CD4-positive, alpha-beta T cell treated with Interleukin-15 for 1 hour (primary cell): ENCODE data around the gene MAML3.

ENCODE experiments used
- DNase-seq: peaks from one replicate; pipeline ENCODE4 v3.0.0-alpha.2; 2020

MAML3 gene

GRCh38 chr4:139854668-139855403 lies 299.1 kb downstream of the MAML3 start:
- no peak for DNase-seq

DNA sequence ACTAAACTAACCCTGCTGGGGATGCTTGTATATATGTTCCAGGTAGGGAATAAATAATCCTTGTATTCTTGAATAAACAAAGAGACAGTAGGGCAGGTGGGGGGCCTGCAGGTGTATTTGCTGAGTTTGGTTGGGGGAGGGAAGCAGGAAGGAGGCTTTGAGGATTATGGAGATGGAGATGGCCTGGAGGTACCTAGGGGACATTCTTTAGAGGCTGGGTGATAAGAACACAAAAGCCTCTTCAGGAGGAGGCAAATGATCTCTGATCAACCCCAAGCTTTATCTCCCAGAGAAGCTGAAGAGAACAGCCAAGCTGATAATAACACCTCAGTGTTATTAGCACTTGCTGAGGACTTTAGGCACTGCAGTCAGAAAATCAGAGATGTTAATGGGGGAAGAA lies 300.7 kb downstream of the MAML3 start:
- DNase-seq, result no peak

GRCh38 chr4:139852612-139853269 lies 301.2 kb downstream of the MAML3 start:
- no peak for DNase-seq

- DNase-seq, result no peak
Measured at GRCh38 chr4:139851639-139852038, 302.3 kb downstream of the MAML3 start.

- no peak for DNase-seq
Measured at GRCh38 chr4:139851133-139851532, 302.9 kb downstream of the MAML3 start.

GRCh38 chr4:139849219-139849618 lies 304.8 kb downstream of the MAML3 start:
- no peak for DNase-seq

DNA sequence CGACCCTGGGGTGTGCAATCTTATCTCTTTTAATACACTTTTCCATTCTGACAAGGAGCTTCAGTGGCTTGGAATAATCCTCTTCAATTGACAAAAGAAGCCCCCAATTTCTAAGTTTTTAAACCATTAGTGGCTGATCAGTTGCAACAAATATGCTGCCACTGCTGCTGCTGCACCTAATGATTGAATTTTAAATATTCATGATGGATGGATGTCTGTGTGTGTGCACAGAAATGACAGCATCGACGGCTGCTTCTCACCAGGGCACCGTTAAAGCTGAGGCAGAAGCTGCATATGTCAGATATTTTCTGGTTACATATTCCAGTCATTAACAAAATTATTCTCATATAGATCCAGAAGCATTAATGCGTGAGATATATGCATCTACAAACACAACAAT lies 306.0 kb downstream of the MAML3 start:
- DNase-seq, result no peak

DNA sequence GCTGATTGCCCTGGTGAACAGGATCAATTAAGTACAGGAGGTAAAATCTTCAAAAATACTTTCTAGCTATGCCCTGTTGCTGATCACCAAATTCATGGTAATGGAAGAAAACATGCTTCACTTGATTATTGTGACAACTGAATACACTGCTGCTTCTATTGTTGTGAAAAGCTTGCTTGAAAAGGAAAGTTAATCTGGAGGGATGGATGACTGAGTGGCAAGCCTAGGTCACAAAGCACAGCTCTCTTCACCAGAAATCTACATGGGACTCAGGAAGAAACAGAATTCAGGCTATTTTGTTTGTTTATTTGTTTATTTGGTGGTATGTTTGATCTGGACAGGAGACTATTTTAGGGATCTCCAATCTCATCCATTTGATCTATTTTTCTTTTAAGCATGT lies 306.4 kb downstream of the MAML3 start:
- DNase-seq, result no peak

- DNase-seq, result no peak
Measured at GRCh38 chr4:139846766-139847165, 307.2 kb downstream of the MAML3 start.

GRCh38 chr4:139845453-139846093 lies 308.4 kb downstream of the MAML3 start:
- no peak for DNase-seq

- no peak for DNase-seq
Measured at GRCh38 chr4:139844459-139845036, 309.4 kb downstream of the MAML3 start.

- DNase-seq, result no peak
Measured at GRCh38 chr4:139844057-139844456, 309.9 kb downstream of the MAML3 start.

DNA sequence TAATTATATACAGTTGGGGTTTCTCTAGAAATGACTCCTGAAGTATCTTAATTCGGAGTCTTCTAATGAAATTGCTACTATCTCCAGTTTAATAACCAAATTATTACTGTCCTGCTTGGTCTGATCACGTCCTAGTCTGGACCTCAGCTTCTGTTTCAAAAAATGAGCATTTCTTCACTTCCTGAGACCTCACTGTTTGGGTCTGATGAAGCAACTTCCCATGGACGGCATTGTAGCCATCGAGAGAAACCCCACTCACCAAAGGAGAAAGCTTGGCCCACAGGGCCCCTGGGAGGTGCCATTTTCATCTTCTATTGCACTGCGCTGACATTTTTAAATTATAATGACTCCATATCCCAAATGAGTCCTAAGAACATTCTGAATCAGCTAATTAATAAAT lies 310.3 kb downstream of the MAML3 start:
- DNase-seq, result no peak

- no peak for DNase-seq
Measured at GRCh38 chr4:139841464-139842195, 312.4 kb downstream of the MAML3 start.

- no peak for DNase-seq
Measured at GRCh38 chr4:139840773-139841172, 313.2 kb downstream of the MAML3 start.

DNA sequence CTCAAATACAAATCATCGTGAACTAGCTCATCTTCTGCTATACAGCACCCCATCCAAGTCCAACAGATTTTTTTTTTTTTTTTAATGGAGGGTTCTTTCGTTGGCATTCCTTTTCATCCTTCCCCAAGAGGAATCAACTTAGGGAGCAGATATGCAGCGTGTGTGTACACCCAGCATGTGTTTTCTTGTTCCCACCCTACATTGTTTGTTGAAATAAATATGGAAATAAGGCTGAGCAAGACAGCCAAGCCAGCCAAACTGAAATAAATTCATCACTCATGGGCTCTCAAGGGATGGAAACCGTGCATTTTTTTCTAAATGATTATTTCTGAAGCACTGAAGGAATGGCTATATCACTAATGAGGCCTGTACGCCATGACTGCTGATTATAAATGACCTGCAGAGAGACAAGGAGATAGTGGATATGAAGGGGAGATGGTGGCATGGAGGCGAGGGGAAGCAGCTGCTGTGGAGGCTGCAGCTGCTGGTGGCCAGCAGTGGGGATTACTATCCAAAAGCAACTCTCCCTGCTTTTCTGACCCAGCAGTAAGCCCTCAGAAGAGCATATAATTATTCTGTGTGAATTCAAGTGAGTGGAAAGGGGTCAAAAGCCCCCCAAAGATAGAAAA lies 314.5 kb downstream of the MAML3 start:
- no peak for DNase-seq

DNA sequence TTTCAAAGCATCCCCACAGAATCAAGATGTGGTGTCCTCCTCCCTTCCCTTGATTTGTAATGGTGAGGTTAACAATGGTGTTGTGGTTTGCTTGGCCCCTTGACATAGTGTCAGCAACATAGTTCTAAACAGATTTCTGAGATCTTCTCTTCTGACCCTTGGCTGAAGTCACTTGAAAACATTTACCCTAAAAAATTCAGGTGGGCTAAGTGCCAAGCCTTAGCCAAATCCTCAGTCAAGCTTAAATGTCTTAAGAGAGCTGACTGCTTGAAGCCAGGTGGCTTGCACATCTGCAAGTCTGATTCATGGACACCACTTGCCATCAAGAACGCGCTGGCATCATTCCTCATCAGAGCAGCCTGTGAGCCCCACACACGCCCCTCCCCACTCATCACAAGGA lies 315.2 kb downstream of the MAML3 start:
- DNase-seq, result no peak

DNA sequence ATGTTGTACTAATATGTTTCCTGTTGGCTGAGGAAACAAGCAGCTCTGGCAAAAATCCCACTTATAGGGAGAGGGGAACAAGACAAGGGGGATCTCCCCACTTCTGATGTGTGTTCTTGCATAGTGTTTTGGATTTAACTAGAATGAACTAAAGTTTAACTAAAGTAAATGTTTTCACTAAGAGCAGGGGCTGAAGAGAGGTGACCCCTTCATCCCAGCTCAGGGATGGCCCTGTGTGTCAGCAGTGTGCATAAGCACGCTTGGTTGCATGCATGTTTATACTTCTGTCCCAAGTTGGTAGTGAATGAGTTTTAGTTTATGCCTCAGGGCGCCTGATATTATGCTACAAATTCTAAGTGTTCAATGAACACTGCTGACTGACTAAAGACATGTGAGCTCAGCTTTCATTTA lies 319.0 kb downstream of the MAML3 start:
- DNase-seq, result no peak

- DNase-seq, result no peak
Measured at GRCh38 chr4:139834226-139834662, 319.7 kb downstream of the MAML3 start.

DNA sequence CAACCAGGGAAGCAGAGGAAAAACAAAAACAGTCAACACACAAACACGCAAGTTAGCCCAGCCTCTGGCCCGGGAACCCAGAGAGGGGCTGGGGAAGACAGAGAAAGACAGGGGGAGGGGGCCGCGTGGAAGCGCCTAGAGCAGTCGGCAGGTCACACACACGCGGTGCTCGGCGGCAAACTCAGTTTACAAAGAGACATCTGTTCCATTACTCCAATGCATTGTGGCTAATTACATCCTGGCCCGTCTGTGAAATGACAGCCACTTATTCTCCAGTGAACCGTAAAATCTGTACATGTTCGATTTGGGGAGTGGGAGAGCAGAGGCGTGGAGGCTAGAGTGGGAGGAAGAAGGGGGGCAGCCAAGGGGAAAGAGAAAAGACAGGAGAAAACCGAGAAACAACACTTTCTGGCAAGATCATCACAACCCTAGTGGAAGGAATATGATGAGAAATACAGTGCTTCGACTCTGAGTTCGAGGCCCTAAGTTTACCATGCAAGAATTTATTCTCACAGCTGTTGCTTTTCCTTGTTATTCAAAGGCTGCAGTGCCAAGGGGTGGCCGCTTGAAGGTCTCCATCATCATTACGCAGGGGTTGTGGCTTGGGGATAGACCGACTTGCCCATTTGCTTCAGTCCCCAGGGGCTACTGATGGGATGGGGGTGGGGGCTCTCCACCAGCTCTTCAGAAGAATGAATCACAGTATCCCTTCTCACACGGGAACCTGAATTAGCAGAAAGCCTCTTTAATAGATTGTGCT lies 320.7 kb downstream of the MAML3 start:
- no peak for DNase-seq

DNA sequence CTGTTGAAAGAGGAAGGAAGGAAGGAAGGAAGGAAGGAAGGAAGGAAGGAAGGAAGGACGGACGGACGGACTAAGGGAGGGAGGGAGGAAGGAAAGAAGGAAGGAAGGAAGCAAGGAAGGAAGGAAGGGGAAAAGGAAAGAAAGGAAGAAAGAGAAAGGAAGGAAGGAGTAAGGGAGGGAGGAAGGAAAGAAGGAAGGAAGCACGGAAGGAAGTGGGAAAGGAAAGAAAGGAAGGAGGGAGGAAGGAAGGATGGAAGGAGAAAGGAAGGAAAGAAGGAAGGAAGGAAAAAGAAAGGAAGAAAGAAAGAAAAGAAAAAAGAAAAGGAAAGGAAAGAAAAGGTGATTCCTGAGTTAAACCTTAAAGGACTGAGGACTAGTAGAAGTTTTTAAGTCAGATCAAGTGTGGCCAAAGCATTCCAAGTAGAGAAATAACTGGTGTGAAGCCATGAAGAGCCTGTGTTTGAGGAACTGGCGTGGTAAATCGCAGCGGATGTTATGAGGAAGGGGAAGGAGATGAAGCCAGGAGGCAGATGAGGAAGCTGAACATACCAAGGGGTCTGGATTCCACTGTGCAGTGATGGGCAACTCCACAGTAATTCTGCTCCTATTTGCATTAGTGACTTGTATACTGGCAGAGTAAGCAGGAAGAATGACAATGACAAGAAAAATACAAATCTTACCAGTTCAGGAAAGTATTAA lies 324.9 kb downstream of the MAML3 start:
- DNase-seq, result no peak
